PC-3 (cell line): ENCODE measurements around the gene SLC15A3. TPM values are rescaled to one million over a fixed set of nuclear protein-coding genes. Genes with fewer than 3 reads are reported as not detected.

Source experiments
- ATAC-seq: fragments of 200-7000 bp; cut with Tn5 transposase; 2 replicates; pipeline ENCODE4 v1.9.1; 2020; ENCODE audit warnings: mild to moderate bottlenecking, moderate library complexity
- BruUV-seq: library from RNA; stranded (reverse); fragments of 400-500 nt; replicated peaks from 2 replicates; lab custom pipeline; 2021; lab: Mats Ljungman, UMichigan
- CTCF ChIA-PET: fragments of 300-600 bp; sonication (Branson Sonifier 250); formaldehyde crosslinking; loops from one replicate; lab custom pipeline; 2022; ENCODE audit warnings: antibody characterized with exemption; lab: Charles Lee
- POLR2A ChIA-PET: fragments of 300-600 bp; sonication (Branson Sonifier 250); formaldehyde crosslinking; loops from one replicate; lab custom pipeline; 2022; ENCODE audit warnings: antibody characterized with exemption; ENCODE audit not compliant: unreplicated experiment; lab: Charles Lee
- DNase-seq: peaks from one replicate; pipeline ENCODE4 v3.0.0-alpha.2; 2015
- H2AFZ ChIP-seq: fragments of 300-600 bp; sonication (generic); 2 replicates; pipeline ENCODE4 v1.6.0; 2016; ENCODE audit warnings: antibody characterized with exemption, low read length
- H3F3A ChIP-seq: fragments of 300-600 bp; sonication (generic); one replicate; pipeline ENCODE4 v1.6.0; 2017; ENCODE audit warnings: antibody characterized with exemption, low read length, control low read depth, mild to moderate bottlenecking; ENCODE audit not compliant: unreplicated experiment
- H3K27ac ChIP-seq: fragments of 300-600 bp; sonication (generic); 2 replicates; pipeline ENCODE4 v1.5.1; 2016; ENCODE audit warnings: mild to moderate bottlenecking, low read length
- H3K27me3 ChIP-seq: fragments of 300-600 bp; sonication (generic); 2 replicates; pipeline ENCODE4 v1.6.1; 2016; ENCODE audit warnings: low read length, mixed read lengths
- H3K36me3 ChIP-seq: fragments of 300-600 bp; sonication (generic); 2 replicates; pipeline ENCODE4 v1.6.1; 2016; ENCODE audit warnings: low read depth, mixed run types, low read length, mixed read lengths
- H3K4me1 ChIP-seq: fragments of 300-600 bp; sonication (generic); 2 replicates; pipeline ENCODE4 v1.5.1; 2016; ENCODE audit warnings: low read length; ENCODE audit not compliant: insufficient read depth
- H3K4me2 ChIP-seq: fragments of 300-600 bp; sonication (generic); 2 replicates; pipeline ENCODE4 v1.6.0; 2016; ENCODE audit warnings: low read length
- H3K4me3 ChIP-seq: fragments of 300-600 bp; sonication (generic); 2 replicates; pipeline ENCODE4 v1.5.1; 2016; ENCODE audit warnings: mild to moderate bottlenecking, low read length, mixed read lengths
- H3K79me2 ChIP-seq: fragments of 300-600 bp; sonication (generic); 2 replicates; pipeline ENCODE4 v1.6.1; 2017; ENCODE audit warnings: low read length, mixed read lengths
- H3K9ac ChIP-seq: fragments of 300-600 bp; sonication (generic); 2 replicates; pipeline ENCODE4 v1.6.0; 2016; ENCODE audit warnings: mild to moderate bottlenecking, low read length
- H3K9me2 ChIP-seq: fragments of 300-600 bp; sonication (generic); replicated peaks from 2 replicates; pipeline ENCODE4 v1.6.1; 2016; ENCODE audit warnings: mixed run types, low read length, mixed read lengths
- H3K9me3 ChIP-seq: fragments of 300-600 bp; sonication (generic); 2 replicates; pipeline ENCODE4 v1.6.1; 2016; ENCODE audit warnings: low read length, mixed read lengths
- H4K20me1 ChIP-seq: fragments of 300-600 bp; sonication (generic); 2 replicates; pipeline ENCODE4 v1.6.1; 2016; ENCODE audit warnings: low read length, mixed read lengths
- EZH2 ChIP-seq: fragments of 300-600 bp; sonication (generic); IDR thresholded peaks from one replicate; pipeline ENCODE4 v1.6.1; 2017; ENCODE audit warnings: antibody characterized with exemption, mild to moderate bottlenecking, low read length; ENCODE audit not compliant: unreplicated experiment
- EZH2phosphoT487 ChIP-seq: fragments of 300-600 bp; sonication (generic); IDR thresholded peaks from 2 replicates; pipeline ENCODE4 v1.6.1; 2018; ENCODE audit warnings: mild to moderate bottlenecking, antibody characterized with exemption, low read length, borderline replicate concordance
- intact Hi-C: fragments of 100-400 bp; cut with micrococcal nuclease; formaldehyde crosslinking; loops from 2 replicates; pipeline ENCODE4 v1.9.0; 2023
- total RNA-seq: library from RNA; depleted of rRNA; stranded (reverse); fragments of >200 nt; gene quantifications from 2 replicates; pipeline ENCODE4 v1.2.3, GENCODE V29; 2014
- TF ChIP-seq, protein P1 (sequence below): fragments of 300-600 bp; sonication (generic); conservative IDR thresholded peaks from 2 replicates; pipeline ENCODE4 v1.5.1; 2017; ENCODE audit warnings: antibody characterized with exemption, low read depth, mild to moderate bottlenecking, low read length

The SLC15A3 gene
- total RNA-seq, 1 experiment from 2014 or later, result not detected

GRCh38 chr11:60996381-60997138, 44.6 kb upstream of the SLC15A3 start:
- H2AFZ ChIP-seq, result no peak overlapping the region
- CTCF ChIA-PET, result no interaction called here
- DNase-seq (peak; percentile 44), ATAC-seq (no peak)
- H3K4me1 ChIP-seq, result peaks cover 11% of the 10 kb centered on the region; the same call in 1 of the 2 replicates
- intact Hi-C loops, result no loop called here
- no peak overlapping the region for H3K27ac ChIP-seq
- no peaks in the 10 kb centered on the region for H4K20me1 ChIP-seq
- no peaks in the 10 kb centered on the region for H3K9me2 ChIP-seq
- TF ChIP-seq EZH2phosphoT487 (no peak), EZH2 (no peak)
- TF ChIP-seq, protein P1, sequence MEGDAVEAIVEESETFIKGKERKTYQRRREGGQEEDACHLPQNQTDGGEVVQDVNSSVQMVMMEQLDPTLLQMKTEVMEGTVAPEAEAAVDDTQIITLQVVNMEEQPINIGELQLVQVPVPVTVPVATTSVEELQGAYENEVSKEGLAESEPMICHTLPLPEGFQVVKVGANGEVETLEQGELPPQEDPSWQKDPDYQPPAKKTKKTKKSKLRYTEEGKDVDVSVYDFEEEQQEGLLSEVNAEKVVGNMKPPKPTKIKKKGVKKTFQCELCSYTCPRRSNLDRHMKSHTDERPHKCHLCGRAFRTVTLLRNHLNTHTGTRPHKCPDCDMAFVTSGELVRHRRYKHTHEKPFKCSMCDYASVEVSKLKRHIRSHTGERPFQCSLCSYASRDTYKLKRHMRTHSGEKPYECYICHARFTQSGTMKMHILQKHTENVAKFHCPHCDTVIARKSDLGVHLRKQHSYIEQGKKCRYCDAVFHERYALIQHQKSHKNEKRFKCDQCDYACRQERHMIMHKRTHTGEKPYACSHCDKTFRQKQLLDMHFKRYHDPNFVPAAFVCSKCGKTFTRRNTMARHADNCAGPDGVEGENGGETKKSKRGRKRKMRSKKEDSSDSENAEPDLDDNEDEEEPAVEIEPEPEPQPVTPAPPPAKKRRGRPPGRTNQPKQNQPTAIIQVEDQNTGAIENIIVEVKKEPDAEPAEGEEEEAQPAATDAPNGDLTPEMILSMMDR, result no peak
- no peaks in the 10 kb centered on the region for H3F3A ChIP-seq
- POLR2A ChIA-PET, result no interaction called here
- no TSS peak for BruUV-seq
- H3K36me3 ChIP-seq, result no peaks in the 10 kb centered on the region
- H3K4me2 ChIP-seq, result 0 out of 2 replicates have a peak overlapping the region, but pooled peaks have one; percentile 12
- H3K9ac ChIP-seq, result no peak overlapping the region
- no peaks in the 10 kb centered on the region for H3K9me3 ChIP-seq
- H3K4me3 ChIP-seq, result no peak overlapping the region
- H3K79me2 ChIP-seq, result no peaks in the 10 kb centered on the region
- peaks cover 31% of the 10 kb centered on the region for H3K27me3 ChIP-seq

GRCh38 chr11:60995798-60996197, 43.8 kb upstream of the SLC15A3 start:
- no peak overlapping the region for H2AFZ ChIP-seq

More at GRCh38 chr11:60995798-60996197, 43.8 kb upstream of the SLC15A3 start:
- Histone ChIP-seq H3K9me3 (no peaks in the 10 kb centered on the region), H3K9ac (no peak overlapping the region), H3K9me2 (no peaks in the 10 kb centered on the region), H3K4me2 (no peak overlapping the region), H3K27me3 (peaks cover 30% of the 10 kb centered on the region), H3K36me3 (no peaks in the 10 kb centered on the region), H3K4me1 (peaks cover 11% of the 10 kb centered on the region; the same call in 1 of the 2 replicates), H3F3A (no peaks in the 10 kb centered on the region), H3K27ac (no peak overlapping the region), H3K79me2 (no peaks in the 10 kb centered on the region), H4K20me1 (no peaks in the 10 kb centered on the region), H3K4me3 (no peak overlapping the region)
- CTCF ChIA-PET, result no interaction called here
- DNase-seq (no peak), ATAC-seq (no peak)
- BruUV-seq, result no TSS peak
- TF ChIP-seq, protein P1, result no peak
- no peak for TF ChIP-seq EZH2
- no peak for TF ChIP-seq EZH2phosphoT487
- POLR2A ChIA-PET, result no interaction called here
- intact Hi-C loops, result no loop called here
